Measurements from ENCODE around the gene ERBB2.

Gene ERBB2

DNA sequence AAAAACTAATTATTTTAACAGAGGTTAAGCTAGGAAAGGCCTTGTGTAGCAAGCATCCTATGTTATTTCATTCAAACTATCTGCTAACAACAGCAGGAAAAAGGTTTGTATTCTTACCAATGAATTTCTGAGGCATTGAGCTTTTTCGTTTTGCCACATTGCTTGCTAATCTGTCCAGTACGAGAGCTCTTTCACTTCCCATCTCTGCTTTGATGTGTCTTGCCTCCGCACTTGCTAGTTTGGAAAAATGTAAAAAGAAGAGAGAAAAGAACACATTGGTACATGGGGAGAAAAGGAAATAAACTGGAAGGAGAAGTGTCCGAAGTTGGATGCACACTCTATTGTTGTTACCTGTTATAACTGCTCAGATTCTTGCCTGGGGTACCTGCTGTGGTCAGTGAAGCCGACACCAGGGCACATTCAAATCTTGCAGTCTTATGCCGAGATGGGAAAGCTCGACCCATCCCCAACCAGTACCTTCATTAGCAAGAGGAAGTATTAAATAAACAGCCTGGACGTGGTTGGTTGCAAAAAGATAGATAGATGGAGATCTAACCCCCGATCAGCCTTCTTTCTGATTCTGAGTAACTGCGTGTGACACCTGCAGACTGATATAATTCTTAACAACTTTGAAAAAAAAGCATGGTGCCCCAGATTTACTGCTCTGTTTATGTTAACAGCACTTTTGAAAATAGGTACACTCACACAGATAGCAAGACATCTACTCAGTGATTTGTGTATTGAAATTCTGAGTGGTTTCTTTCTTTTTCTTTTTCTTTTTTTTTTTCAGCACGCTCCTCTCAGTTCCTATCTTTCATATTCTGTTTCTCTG is 77.9 kb downstream of the ERBB2 start:
- TF ChIP-seq, protein P1, sequence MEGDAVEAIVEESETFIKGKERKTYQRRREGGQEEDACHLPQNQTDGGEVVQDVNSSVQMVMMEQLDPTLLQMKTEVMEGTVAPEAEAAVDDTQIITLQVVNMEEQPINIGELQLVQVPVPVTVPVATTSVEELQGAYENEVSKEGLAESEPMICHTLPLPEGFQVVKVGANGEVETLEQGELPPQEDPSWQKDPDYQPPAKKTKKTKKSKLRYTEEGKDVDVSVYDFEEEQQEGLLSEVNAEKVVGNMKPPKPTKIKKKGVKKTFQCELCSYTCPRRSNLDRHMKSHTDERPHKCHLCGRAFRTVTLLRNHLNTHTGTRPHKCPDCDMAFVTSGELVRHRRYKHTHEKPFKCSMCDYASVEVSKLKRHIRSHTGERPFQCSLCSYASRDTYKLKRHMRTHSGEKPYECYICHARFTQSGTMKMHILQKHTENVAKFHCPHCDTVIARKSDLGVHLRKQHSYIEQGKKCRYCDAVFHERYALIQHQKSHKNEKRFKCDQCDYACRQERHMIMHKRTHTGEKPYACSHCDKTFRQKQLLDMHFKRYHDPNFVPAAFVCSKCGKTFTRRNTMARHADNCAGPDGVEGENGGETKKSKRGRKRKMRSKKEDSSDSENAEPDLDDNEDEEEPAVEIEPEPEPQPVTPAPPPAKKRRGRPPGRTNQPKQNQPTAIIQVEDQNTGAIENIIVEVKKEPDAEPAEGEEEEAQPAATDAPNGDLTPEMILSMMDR (IDR thresholded peaks at IDR 0.05; ENCODE audit: low read depth, low read length): no peak
- DNase-seq (ENCODE audit: extremely low read depth, low read depth): no peak

Data from AG09319 (cell line).